H1 (cell line): ENCODE measurements around the gene MAPK8.

Experiments
- BCL11A ChIP-seq, 2 experiments: IDR thresholded peaks; one replicate each; pipeline ENCODE4 v1.6.1; 2011; ENCODE audit warnings: low read depth in 2 of 2, low read length in 2 of 2, mild to moderate bottlenecking in 2 of 2
- CBX5 ChIP-seq: fragments of 300-800, 300-1000 bp; sonication (generic); IDR thresholded peaks from 2 replicates; pipeline ENCODE4 v1.7.1; 2016; ENCODE audit warnings: antibody characterized with exemption, low read length, low read depth
- CEBPB ChIP-seq: IDR thresholded peaks from 2 replicates; pipeline ENCODE4 v1.6.1; 2012; ENCODE audit warnings: low read depth, low read length
- CTCF ChIP-seq, 3 experiments: IDR thresholded peaks; 1 replicate in 2 of 3; 2 replicates in 1 of 3; pipeline versions ENCODE4 v1.5.1 to v1.6.1; 2011; ENCODE audit warnings: low read length in 3 of 3, mild to moderate bottlenecking in 3 of 3, inconsistent platforms in 2 of 3, low read depth in 1 of 3, moderate library complexity in 1 of 3; ENCODE audit not compliant: insufficient read depth in 1 of 3; ENCODE audit errors: control extremely low read depth in 1 of 3
- GTF2F1 ChIP-seq: IDR thresholded peaks from 2 replicates; pipeline ENCODE4 v1.6.1; 2012; ENCODE audit warnings: low read depth, low read length, improper control_type of control experiment, borderline replicate concordance
- POLR2AphosphoS5 ChIP-seq: IDR thresholded peaks from 2 replicates; pipeline ENCODE4 v1.6.1; 2011; ENCODE audit warnings: low read depth, low read length
- RAD21 ChIP-seq, 2 experiments: IDR thresholded peaks in 1 of 2; conservative IDR thresholded peaks in 1 of 2; 2 replicates each; pipeline ENCODE4 v1.6.1; 2011; ENCODE audit warnings: low read depth in 2 of 2, low read length in 2 of 2, improper control_type of control experiment in 1 of 2, inconsistent platforms in 1 of 2, mild to moderate bottlenecking in 1 of 2, moderate library complexity in 1 of 2
- SP1 ChIP-seq: IDR thresholded peaks from 2 replicates; pipeline ENCODE4 v1.6.1; 2011; ENCODE audit warnings: low read depth, low read length
- TAF1 ChIP-seq: IDR thresholded peaks from 2 replicates; pipeline ENCODE4 v1.6.1; 2011; ENCODE audit warnings: mild to moderate bottlenecking, low read depth, low read length
- ZNF274 ChIP-seq: IDR thresholded peaks from 2 replicates; pipeline ENCODE4 v1.7.0; 2012; ENCODE audit warnings: low read length, borderline replicate concordance; ENCODE audit errors: extremely low read depth
- TF ChIP-seq, protein P1 (sequence below): IDR thresholded peaks from 2 replicates; pipeline ENCODE4 v1.6.1; 2011; ENCODE audit warnings: low read depth, mild to moderate bottlenecking, low read length; ENCODE audit not compliant: insufficient read depth
- TF ChIP-seq, protein P2 (sequence below): IDR thresholded peaks from 2 replicates; pipeline ENCODE4 v1.6.1; 2011; ENCODE audit warnings: low read length, improper control_type of control experiment

DNA sequence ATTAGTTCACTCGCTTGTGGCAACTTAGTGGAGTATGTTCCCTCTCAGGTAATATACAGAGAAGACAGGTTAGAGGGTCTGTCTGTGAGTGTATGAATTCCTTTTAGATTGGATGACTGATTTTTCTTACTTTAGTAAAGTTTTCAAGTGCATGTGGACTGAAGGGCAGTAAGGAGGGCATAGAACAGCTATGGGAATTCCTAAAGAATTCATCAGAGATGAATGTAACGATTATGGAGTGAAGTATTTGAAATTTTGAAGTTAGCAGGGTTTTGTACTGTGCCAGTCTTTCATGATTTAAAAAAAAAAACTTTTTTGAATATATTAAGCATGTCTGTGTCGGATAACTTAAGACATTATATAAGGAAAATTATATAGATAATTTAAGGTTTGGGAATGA is 15.5 kb downstream of the MAPK8 start:
- no peak for TF ChIP-seq POLR2AphosphoS5
- TF ChIP-seq, protein P1, sequence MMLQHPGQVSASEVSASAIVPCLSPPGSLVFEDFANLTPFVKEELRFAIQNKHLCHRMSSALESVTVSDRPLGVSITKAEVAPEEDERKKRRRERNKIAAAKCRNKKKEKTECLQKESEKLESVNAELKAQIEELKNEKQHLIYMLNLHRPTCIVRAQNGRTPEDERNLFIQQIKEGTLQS = no peak
- no peak for TF ChIP-seq CTCF (IDR thresholded peaks at IDR 0.05; ENCODE audit: control extremely low read depth in 1 of 3, insufficient read depth in 1 of 3, low read depth in 1 of 3, low read length in 3 of 3)
- TF ChIP-seq BCL11A (IDR thresholded peaks at IDR 0.05; ENCODE audit: low read depth in 2 of 2, low read length in 2 of 2) = no peak
- TF ChIP-seq SP1 = no peak
- TF ChIP-seq ZNF274 = no peak
- no peak for TF ChIP-seq TAF1
- TF ChIP-seq RAD21 (IDR thresholded peaks at IDR 0.05 in 1 of 2, conservative IDR thresholded peaks at IDR 0.05 in 1 of 2; ENCODE audit: low read depth in 2 of 2, low read length in 2 of 2) = no peak
- TF ChIP-seq CBX5 = no peak
- TF ChIP-seq, protein P2, sequence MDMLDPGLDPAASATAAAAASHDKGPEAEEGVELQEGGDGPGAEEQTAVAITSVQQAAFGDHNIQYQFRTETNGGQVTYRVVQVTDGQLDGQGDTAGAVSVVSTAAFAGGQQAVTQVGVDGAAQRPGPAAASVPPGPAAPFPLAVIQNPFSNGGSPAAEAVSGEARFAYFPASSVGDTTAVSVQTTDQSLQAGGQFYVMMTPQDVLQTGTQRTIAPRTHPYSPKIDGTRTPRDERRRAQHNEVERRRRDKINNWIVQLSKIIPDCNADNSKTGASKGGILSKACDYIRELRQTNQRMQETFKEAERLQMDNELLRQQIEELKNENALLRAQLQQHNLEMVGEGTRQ = no peak
- no peak for TF ChIP-seq GTF2F1
- TF ChIP-seq CEBPB = no peak
